CMK (cell line): ENCODE data around the gene EIF1.

Experiments used
- DNase-seq: peaks from one replicate; pipeline ENCODE4 v3.0.0-alpha.2; 2010; ENCODE audit warnings: low read depth

The EIF1 gene

DNA sequence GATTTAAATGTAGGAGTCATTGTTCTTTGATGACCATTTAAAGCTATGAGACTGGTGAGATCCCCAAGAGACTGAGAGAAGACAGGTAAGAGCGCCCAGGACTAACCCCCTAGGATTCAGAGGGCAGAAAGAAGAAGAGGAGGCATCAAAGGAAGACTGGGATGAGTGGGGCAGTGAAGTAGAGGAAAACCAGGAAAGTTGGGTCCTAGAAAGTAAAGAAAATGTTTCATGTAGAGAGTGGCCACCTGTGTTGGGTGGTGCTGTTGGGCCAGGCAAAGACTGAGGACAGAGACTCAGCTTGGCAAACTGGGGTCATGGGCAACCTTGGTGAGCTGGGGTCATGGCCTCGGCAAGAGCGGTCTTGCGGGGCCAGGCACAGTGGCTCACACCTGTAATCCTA, 47.1 kb downstream of the EIF1 start:
- DNase-seq, result no peak

DNA sequence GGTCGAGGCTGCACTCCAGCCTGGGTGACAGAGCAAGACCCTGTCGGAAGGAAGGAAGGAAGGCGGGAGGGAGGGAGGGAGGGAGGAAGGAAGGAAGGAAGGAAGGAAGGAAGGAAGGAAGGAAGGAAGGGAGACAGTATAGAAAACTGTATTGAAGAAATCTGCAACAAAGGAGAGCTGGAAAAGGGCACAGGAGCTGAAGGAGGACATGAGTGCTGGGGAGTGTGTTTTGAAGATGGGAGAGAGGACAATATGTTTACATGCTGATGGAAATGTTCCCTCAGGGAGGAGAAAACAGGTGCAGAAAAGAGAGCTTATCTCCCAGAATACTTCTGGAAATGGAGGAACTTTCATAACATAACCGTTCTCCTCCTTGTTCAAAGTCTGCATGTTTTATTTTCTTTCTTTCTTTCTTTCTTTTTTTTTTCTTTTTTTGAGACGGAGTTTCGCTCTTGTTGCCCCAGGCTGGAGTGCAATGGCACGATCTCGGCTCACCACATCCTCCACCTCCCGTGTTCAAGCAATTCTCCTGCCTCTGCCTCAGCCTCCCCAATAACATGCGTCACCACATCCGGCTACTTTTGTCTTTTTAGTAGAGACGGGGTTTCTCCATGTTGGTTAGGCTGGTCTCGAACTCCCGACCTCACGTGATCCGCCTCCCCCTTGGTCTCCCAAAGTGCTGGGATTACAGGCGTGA, 48.4 kb downstream of the EIF1 start:
- DNase-seq, result no peak

DNA sequence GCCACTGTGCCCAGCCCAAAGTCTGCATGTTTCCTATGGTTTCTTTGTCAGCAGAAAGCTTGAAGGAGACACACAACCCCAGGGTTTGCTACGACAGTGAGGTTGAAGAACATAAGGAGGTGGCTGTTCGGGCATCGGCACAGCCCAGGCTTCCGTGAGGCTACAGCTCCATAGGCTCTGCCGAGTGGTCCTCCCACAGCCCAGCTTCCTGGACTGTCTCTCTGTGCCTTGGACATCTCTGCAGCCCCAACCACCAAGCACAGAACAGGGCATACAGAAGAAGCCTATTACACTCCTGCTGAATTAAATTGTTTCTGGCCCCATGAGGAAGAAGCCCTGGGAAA, 49.0 kb downstream of the EIF1 start:
- DNase-seq, result no peak

DNA sequence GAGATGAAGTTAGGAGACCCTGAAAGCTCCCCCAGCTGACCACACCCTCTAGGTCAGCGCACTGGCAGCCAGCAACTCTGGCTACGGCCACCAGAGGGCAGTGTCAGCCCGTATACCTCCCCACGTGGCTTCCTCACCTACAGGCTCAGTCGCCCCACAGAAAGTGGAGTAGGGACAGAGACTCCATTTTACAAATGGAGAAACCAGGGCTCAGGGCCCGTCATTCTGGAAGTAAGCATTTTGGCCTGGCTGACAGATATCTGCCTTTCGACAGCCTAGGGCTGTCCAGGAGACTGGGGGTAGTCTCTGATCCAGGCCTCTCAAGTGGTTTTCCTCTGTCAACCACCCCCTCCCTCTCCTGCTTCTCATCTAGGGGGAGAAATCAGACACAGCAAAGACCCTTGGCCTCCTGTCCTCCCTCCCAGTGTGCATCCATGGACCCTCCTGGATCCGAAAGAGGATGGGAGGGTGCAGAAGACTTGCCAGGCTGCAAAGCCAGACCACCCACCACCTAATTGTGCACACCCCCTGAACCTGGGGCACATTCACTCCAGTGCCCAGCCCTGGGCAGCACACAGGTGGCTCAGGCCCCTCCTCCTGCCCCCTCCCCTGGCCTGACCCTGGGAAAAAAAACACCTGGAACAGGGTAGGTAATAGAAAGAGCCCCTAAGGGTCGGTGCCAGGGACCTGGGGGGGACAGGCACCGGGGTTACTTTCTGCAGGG, 49.6 kb downstream of the EIF1 start:
- peak; percentile 71 for DNase-seq

DNA sequence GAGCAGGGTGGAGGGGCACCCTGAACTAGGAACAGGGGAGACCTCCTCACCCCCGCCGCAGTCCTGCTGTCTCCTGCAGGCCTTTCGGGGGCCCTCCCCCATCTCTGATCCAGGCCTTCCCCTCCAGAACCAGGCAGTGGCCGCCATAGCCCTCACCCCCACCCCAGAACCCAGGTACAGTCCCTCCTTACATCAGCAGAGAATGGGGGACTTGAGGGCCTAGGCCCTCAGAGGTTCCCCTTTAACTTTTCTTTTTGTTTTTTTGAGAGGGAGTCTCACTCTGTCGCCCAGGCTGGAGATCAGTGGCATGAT, 50.1 kb downstream of the EIF1 start:
- DNase-seq, result no peak

DNA sequence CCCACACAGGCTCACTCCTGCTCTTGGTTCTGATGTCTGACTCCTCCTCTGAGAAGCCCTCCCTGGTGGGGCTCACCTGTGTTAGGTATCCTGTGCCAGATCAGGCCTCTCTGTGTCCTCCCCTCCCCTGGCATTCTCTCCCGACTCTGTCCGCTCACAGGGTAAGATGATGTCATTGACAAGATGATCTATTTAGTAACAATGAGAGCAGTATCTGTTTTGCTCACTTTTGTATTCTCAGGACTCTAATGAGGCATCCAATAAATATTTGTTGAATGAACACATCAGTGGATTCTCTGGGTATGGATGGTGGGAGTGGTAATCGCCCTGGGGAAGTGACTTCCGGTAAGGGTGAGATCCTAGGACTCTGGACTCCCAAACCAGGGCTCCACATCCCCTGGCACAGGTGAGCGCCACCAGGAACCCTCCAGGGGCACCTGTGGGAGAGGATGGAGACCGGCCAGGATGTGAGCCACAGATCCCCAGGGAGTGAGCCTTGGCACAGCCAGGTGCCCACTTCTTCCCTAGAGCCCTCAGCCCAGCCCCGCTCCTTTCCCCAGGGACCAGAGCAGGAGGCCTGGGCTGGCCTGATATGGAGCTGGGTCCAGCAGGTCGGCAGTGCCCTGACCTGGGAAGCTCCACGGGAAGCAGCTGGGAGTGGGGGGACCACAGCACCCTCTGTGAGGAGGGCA, 51.1 kb downstream of the EIF1 start:
- no peak for DNase-seq

DNA sequence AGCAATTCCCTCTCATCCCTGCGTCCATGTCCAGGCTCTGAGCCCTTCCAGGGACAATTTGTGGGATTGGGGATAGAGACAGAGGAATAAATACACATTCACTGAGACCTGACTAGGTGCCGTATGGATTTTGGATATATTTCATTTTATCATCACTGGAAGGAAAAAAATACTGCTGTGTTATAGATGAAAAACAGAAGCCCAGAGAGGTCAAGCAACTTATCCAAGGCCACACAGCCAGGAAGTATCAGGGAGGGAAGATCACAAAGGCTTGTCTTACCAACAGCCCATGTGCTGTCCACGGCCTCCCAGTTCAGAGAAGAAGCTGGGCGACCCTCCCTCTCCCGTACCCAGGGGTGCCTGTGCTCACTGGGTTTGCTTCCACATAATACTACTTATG, 51.8 kb downstream of the EIF1 start:
- DNase-seq, result no peak

DNA sequence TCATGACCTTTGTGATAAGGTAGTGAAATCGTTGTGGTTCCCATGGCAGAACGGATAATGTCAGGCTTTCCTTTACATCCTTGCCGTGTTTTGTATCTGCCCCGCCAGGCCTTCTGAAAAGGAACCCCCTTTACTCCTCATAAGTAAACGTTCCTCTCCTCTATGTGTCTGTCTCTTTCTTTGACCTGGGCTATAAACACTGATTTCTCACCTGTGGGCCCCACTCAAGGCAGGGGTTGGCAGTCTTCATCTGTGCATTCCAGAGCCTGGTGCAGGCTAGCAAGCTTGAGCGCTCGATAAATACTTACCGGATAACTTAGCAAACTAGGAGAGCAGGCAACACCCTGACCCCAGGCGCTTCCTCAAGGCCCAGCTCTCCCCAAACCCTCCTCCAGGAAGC, 53.0 kb downstream of the EIF1 start:
- DNase-seq, result no peak
